GM18868 (cell line): Measurements from ENCODE around the gene NRAP.

Experiments
- ATAC-seq: cut with Tn5 transposase; IDR thresholded peaks from one replicate; pipeline ENCODE4 v1.9.1; 2021; ENCODE audit warnings: mild to moderate bottlenecking, moderate library complexity; ENCODE audit not compliant: unreplicated experiment

NRAP gene

DNA sequence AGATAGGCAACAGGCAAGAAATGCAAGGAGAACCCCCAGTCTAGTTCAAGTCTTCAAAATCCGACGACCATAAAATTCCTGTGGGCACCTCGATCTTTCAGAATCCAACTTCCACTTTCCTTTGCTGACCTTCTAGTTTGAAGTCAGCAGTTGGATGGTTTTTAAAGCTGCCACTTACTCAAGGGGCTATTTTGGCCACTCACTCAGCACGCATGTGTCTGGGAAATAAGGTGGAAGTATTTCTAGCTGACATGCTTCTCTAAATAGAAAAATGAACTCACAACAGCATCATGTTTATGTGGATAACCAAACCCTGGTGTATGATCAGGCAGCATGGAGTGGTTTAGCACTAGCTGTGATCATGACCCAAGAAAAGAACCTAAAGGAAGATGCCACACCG, at the start of gene NRAP:
Gene NRAP, minus strand, starts transcription at position 134 of the 400 bp plus-strand sequence. CDS start 159 bp downstream, outside the sequence.
- ATAC-seq: no peak

- ATAC-seq: no peak
Measured at GRCh38 chr10:113713640-113713982, 49.8 kb upstream of the NRAP start.

DNA sequence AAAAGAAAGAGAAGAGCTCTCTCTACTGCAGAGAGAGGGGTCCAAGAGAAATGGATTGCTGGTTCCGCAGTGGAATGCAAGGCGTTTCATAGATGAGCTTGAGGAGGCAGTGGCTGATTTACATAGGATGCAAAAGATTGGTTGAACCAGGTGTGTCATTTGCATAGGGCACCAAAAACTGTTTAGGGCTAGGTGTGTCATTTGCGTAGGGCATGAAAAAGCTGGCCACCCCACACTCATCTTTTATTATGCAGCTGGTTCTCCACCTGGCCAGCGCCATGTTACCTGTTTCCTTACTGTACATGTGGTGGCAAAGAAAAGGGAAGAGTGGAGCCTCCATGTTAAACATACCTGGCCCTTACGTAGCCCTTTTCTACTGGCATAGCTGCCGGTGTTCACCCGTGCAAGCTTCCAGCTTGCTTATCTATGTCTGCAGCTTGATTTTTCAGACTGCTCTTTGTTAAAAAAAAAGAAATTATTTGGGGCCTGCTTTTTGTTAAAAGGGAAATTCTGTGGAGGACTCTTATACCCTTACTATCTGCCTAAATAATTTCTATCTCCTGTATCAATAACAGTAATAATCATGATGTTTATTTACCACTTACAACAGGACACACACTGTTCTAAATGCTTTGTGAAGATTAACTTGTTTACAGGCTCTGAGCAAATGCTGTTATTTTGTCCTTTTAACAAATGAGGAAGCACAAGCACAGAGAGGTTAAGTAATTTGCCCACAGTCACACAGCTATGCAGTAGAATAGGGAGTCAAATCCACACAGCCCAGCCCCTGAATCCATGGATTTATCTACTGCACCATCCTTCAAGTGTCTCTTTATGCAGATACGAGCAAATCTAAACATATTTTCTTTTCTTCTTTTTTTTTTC, 49.2 kb upstream of the NRAP start:
- ATAC-seq: no peak

DNA sequence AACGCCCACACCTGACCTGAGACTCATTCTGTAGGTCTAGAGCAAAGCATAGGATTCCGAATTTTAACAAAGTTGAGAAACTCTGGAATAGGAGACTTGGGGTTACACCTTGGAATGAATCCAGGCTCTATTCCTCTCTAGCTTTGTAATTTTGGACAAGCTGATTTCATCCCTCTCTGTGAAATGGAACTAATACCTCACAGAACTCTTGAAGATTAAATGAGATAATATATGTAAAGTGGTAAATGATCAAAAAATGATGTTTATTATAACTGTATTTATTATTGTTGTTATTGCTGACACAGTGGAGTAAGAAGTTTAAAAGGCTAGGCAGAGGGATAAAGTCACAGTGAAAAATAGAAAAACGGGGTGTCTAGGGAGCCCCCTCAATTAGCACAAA, 48.2 kb upstream of the NRAP start:
- ATAC-seq: no peak

DNA sequence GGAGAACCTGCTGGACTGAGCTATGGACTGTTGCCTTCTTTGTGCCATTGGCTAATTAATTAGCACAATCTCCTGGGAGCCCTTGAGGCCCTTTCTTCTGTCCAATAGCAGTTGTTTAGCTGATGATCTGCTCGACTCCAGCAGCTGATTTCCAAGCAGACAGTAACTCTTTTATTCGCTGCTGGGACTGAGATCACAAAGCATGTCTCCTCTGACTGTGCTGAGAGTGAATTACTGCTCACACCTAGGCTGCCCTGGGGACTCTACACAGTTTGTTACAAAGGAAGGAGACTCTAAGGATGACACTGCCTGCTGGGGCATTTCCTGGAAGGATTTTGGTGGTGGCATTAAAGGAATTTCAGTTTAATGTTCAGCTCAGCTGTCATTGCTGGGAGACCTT, 47.3 kb upstream of the NRAP start:
- no peak for ATAC-seq

DNA sequence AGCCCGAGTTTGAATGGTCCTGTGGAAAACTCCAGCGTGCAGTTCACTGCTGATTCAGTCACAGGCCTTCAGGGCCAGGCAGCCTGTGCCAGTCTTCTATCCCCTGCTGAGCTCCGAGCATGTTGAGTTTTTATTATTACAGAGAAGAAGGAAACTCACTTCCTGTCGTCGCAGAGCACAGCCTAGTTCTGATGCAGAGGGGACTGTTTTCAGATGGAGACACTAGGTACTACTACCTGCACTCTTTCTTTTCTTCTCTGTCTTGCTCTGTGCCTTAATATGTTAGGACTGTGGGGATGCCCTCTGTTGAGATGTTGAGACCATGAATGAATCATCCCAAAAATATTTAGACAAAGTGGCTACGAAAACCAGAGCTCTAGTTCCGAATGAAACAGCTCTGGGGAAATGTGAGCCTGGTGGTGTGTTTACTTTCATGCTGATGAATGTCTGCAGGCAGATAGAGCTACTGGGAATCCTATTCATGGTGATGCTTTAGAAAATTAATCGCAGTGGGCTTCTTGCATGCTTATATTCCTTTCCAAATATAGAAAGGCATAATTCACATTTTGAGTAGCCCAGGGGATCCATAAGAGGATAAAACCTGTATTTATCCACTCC, 45.5 kb upstream of the NRAP start:
- ATAC-seq: no peak

GRCh38 chr10:113708640-113709039, 44.8 kb upstream of the NRAP start:
- no peak for ATAC-seq

- no peak for ATAC-seq
Measured at GRCh38 chr10:113706623-113707022, 42.8 kb upstream of the NRAP start.

- ATAC-seq: no peak
Measured at GRCh38 chr10:113705344-113705652, 41.5 kb upstream of the NRAP start.

GRCh38 chr10:113704637-113705343, 40.9 kb upstream of the NRAP start:
- no peak for ATAC-seq

- no peak for ATAC-seq
Measured at GRCh38 chr10:113697595-113697994, 33.8 kb upstream of the NRAP start.

DNA sequence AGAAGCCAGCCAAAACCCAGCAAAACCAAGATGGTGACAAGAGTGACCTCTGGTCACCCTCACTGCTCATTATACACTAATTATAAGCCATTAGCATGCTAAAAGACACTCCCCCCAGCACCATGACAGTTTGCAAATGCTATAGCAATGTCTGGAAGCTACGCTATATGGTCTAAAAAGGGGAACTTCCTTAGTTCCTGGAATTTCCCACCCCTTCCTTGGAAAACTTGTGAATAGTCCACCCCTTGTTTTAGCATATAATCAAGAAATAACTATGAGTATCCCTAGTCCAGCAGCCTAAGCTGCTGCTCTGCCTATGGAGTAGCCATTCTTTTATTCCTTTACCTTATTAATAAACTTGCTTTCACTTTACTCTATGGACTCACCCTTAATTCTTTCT, 31.9 kb upstream of the NRAP start:
- no peak for ATAC-seq

- ATAC-seq: no peak
Measured at GRCh38 chr10:113693348-113693747, 29.5 kb upstream of the NRAP start.

- ATAC-seq: no peak
Measured at GRCh38 chr10:113692271-113692670, 28.4 kb upstream of the NRAP start.

GRCh38 chr10:113691381-113691780, 27.5 kb upstream of the NRAP start:
- no peak for ATAC-seq

DNA sequence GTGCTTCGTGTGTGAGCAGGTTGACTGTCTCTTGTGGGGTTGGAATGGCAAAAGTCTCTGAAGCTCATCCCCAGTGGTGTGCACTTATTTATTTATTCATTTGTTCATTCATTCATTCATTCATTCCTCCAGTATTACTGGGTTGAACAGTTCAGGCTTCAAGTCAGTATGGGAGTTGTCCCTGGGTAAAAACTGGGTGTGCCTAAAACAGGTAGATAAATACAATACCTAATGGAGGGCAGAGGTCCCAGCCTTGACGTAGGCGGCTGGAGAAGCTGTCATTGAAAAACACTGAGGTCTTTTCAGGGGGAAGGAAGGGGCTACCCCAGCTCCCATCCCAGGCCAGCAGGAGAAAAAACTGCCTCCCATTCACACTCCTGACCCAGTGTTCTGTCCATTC, 26.9 kb upstream of the NRAP start:
- no peak for ATAC-seq

- ATAC-seq: no peak
Measured at GRCh38 chr10:113689574-113689973, 25.7 kb upstream of the NRAP start.

DNA sequence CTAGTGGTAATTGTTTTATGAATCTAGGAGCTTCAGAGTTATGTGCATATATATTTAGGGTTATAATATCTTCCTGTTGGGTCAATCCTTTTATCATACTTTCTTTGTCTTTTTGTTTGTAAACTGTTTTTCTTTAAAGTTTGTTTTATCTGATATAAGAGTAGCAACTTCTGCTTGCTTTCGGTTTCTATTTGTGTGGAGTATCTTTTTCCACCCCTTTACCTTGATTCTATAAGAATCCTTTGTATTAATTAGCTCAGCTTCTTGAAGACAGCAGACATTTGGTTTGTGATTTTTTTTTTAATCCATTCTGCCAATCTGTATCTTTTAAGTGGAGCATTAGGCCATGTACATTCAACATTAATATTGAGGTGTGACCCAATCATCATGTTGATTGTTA, 25.2 kb upstream of the NRAP start:
- no peak for ATAC-seq

DNA sequence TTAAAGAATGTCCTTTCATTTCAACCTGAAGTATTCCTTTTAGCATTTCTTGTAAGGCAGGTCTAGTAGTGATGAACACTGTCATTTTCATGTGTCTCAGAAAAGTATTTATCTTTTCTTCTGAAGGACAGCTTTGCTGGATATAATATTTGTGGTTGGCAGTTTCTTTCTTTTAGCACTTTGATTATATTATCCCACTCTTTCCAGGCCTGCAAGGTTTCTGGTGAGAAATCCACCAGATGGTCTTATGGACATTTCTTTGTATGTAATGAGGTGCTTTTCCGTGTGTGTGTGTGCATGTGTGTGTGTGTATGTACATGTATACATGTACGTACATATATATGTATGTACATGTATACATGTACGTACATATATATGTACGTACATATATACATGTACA, 23.2 kb upstream of the NRAP start:
- no peak for ATAC-seq

DNA sequence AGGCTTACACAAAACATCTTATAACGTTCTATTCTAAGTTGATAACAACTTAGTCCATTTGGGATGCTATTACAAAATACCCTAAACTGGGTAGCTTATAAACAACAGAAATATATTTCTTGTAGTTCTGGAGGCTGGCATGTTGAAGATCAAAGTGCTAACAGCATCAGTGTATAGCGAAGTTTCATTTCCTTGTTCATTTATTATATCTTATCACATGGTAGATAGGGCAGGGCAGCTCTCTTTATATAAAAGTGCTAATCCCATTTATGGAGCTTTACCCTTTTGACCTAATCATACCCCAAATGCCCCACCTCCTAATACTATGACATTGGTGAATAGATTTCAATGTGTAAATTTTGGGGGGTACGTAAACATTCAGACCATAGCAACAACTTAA, 22.2 kb upstream of the NRAP start:
- ATAC-seq: no peak

DNA sequence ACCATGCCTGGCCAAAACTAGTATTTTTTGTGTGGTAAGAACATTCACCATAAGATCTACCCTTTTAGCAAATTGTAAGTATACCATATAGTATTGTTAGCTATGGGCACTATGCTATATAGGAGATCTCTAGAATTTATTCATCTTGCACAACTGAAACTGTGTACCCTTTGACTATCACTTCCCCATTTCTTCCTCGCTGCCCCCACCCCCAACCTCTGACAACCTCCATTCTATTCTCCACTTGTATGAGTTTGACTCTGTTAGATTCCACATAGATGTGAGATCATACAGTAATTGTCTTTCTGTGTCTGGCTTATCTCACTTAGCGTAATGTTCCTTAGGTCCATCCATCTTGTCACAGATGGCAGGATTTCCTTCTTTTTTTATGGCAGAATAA, 19.5 kb upstream of the NRAP start:
- ATAC-seq: no peak
